Natural killer cell (primary cell): Measurements from ENCODE around the gene HLX. TPM values are rescaled to one million over a fixed set of nuclear protein-coding genes. Genes with fewer than 3 reads are reported as not detected.

Experiments used
- ATAC-seq, 3 donors: fragments of 150-1000 bp in 2 of 3; fragments of 200-7000 bp in 1 of 3; cut with Tn5 transposase; 1 replicate in 1 of 3; 2 replicates in 2 of 3; pipeline ENCODE4 v1.10.0; 2021; ENCODE audit warnings: mild to moderate bottlenecking in 2 of 3, moderate library complexity in 2 of 3
- DNase-seq, 2 donors: peaks; one replicate each; pipeline versions ENCODE4 v3.0.0 to v3.0.0-alpha.2; 2013 to 2021; ENCODE audit warnings: mixed read lengths in 1 of 2
- H3K27ac ChIP-seq: one replicate; pipeline ENCODE4 v1.5.1; 2013; ENCODE audit warnings: mild to moderate bottlenecking, low read length
- H3K27me3 ChIP-seq: one replicate; pipeline ENCODE4 v1.6.1; 2013; ENCODE audit warnings: low read length; ENCODE audit not compliant: control insufficient read depth, insufficient read depth
- H3K36me3 ChIP-seq: one replicate; pipeline ENCODE4 v1.6.1; 2013; ENCODE audit warnings: low read length; ENCODE audit not compliant: control insufficient read depth, insufficient read depth
- H3K4me1 ChIP-seq: one replicate; pipeline ENCODE4 v1.6.1; 2013; ENCODE audit warnings: low read length; ENCODE audit not compliant: control insufficient read depth, insufficient read depth
- H3K4me3 ChIP-seq: one replicate; pipeline ENCODE4 v1.5.1; 2013; ENCODE audit warnings: low read length
- H3K9me3 ChIP-seq: one replicate; pipeline ENCODE4 v1.6.1; 2013; ENCODE audit warnings: low read length; ENCODE audit not compliant: control insufficient read depth, insufficient read depth
- H3K27ac Mint-ChIP-seq, 2 donors: one replicate each; pipeline ENCODE4 v1.8.0; 2022; ENCODE audit warnings: mild to moderate bottlenecking in 2 of 2, mixed read lengths in 2 of 2, moderate library complexity in 1 of 2
- H3K27me3 Mint-ChIP-seq, 2 donors: one replicate each; pipeline ENCODE4 v1.8.0; 2022; ENCODE audit warnings: low read depth in 2 of 2, mixed read lengths in 2 of 2
- H3K36me3 Mint-ChIP-seq: one replicate; pipeline ENCODE4 v1.8.0; 2022; ENCODE audit warnings: mixed read lengths
- H3K4me1 Mint-ChIP-seq, 2 donors: one replicate each; pipeline ENCODE4 v1.8.0; 2022; ENCODE audit warnings: mixed read lengths in 2 of 2
- H3K4me3 Mint-ChIP-seq: one replicate; pipeline ENCODE4 v1.8.0; 2022; ENCODE audit warnings: mild to moderate bottlenecking, moderate library complexity, mixed read lengths
- H3K9me3 Mint-ChIP-seq, 2 donors: one replicate each; pipeline ENCODE4 v1.8.0; 2022; ENCODE audit warnings: mixed read lengths in 2 of 2
- WGBS: methylation state at CpG from one replicate; pipeline ENCODE4 v1.1.7; 2013; ENCODE audit warnings: missing lambda C conversion rate; ENCODE audit not compliant: insufficient coverage; 5-methylcytosine and 5-hydroxymethylcytosine counted together
- intact Hi-C: fragments of 100-400 bp; cut with micrococcal nuclease; formaldehyde crosslinking; loops from one replicate; pipeline ENCODE4 v1.14.2; 2022
- total RNA-seq, 4 donors: library from RNA; stranded (reverse); fragments of 120-200 nt in 1 of 4; gene quantifications; one replicate each; pipeline versions ENCODE4 v1.2.3 to v1.2.4, GENCODE V29; 2013 to 2022
- TF ChIP-seq, protein P1 (sequence below): fragments of 200-600 bp; IDR thresholded peaks from one replicate; pipeline ENCODE4 v1.8.0; 2022; ENCODE audit warnings: antibody characterized with exemption

The HLX gene
- total RNA-seq, 3 donors from 2014 or later (not counting 1 experiment from before 2014, with no cell fraction given): 0.93 to 19.3 (median 1.0) TPM

DNA sequence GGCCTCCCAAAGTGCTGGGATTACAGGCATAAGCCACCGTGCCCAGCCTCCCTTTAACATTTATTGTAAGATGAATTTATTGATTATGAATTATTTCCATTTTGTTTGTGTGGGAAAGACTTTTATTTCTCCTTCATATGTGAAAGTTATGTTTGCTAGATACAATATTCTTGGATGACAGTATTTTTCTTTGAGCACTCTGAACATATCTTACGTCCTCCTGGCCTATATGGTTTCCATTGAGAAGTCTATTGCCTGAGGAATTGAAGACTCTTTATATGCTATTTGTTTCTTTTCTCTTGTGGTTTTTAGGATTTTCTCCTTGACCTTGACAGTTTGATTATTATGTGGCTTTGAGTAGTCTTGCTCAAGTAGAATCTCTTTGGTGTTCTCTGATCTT is 26.8 kb upstream of the HLX start:
- H3K27me3 ChIP-seq: no peaks in the 10 kb centered on the region
- Mint-ChIP-seq H3K27ac (no peak overlapping the region), H3K4me3 (no peak overlapping the region), H3K9me3 (peaks cover 10 to 23% of the 10 kb centered on the region in 2 donors), H3K4me1 (no peaks in the 10 kb centered on the region), H3K36me3 (no peaks in the 10 kb centered on the region), H3K27me3 (no peaks in the 10 kb centered on the region)
- ATAC-seq (no peak), DNase-seq (no peak)
- TF ChIP-seq, protein P1, sequence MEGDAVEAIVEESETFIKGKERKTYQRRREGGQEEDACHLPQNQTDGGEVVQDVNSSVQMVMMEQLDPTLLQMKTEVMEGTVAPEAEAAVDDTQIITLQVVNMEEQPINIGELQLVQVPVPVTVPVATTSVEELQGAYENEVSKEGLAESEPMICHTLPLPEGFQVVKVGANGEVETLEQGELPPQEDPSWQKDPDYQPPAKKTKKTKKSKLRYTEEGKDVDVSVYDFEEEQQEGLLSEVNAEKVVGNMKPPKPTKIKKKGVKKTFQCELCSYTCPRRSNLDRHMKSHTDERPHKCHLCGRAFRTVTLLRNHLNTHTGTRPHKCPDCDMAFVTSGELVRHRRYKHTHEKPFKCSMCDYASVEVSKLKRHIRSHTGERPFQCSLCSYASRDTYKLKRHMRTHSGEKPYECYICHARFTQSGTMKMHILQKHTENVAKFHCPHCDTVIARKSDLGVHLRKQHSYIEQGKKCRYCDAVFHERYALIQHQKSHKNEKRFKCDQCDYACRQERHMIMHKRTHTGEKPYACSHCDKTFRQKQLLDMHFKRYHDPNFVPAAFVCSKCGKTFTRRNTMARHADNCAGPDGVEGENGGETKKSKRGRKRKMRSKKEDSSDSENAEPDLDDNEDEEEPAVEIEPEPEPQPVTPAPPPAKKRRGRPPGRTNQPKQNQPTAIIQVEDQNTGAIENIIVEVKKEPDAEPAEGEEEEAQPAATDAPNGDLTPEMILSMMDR: no peak
- no peaks in the 10 kb centered on the region for H3K4me1 ChIP-seq
- peaks cover 3% of the 10 kb centered on the region for H3K9me3 ChIP-seq
- 100% methylated on average over 1 of the region's 2 CpGs for WGBS
- intact Hi-C loops: no loop called here
- H3K27ac ChIP-seq: no peak overlapping the region
- H3K4me3 ChIP-seq: no peak overlapping the region
- no peaks in the 10 kb centered on the region for H3K36me3 ChIP-seq

DNA sequence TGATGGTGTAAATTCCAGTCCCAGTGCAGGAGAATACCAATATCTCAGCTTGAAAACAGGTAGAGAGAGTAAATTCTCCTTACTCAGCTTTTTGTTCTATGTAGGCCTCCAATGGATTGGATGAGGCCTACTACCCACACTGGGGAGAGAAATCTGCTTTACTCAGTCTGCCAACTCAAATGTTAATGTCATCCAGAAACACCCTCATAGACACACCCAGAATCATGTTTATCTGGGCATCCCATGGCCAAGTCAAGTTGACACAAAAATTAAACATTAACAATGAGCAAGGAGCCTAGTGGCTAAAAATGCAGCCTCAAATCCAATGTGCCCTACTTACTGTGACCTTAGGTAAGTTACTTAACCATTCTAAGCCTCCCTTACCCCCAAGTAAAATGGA is 6.9 kb upstream of the HLX start:
- Mint-ChIP-seq H3K27me3 (peaks cover 34 to 59% of the 10 kb centered on the region in 2 donors), H3K36me3 (no peaks in the 10 kb centered on the region), H3K9me3 (no peaks in the 10 kb centered on the region), H3K4me1 (peaks cover 0 to under 1% of the 10 kb centered on the region in 2 donors), H3K27ac (no peak overlapping the region), H3K4me3 (no peak overlapping the region)
- no peak for ATAC-seq
- Histone ChIP-seq H3K27me3 (peaks cover 8% of the 10 kb centered on the region), H3K9me3 (no peaks in the 10 kb centered on the region), H3K36me3 (no peaks in the 10 kb centered on the region), H3K4me1 (peaks cover 4% of the 10 kb centered on the region), H3K4me3 (no peak overlapping the region), H3K27ac (no peak overlapping the region)
- no peak for DNase-seq
- intact Hi-C loops: loop anchor here (10.0 kb wide), 1 partner anchor 1583 kb away; no protein-coding TSS in a partner anchor
- TF ChIP-seq, protein P1: no peak

DNA sequence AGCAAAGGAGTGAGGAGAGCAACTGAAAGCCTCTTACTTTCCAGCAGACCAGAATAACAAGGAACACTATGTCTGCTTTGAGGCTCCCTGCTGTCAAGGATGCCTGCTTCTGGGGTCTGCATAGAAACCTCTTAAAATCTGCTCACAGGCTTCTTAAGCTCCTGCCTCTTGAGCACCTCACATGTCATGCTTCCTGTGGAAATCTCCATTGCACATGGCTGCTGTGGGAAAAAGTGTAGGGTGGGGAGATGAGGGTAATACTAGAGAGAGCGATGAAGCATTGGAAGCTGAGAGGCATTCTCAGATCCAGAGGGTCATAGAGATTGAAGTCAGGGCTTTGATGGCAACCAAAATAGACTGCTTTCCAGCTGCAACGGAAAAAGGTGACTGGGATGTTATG is 6.2 kb upstream of the HLX start:
- Mint-ChIP-seq H3K36me3 (no peaks in the 10 kb centered on the region), H3K27me3 (peaks cover 38 to 62% of the 10 kb centered on the region in 2 donors), H3K4me1 (peaks cover 3 to 6% of the 10 kb centered on the region in 2 donors), H3K9me3 (no peaks in the 10 kb centered on the region), H3K4me3 (no peak overlapping the region), H3K27ac (no peak overlapping the region)
- Histone ChIP-seq H3K9me3 (no peaks in the 10 kb centered on the region), H3K27ac (no peak overlapping the region), H3K27me3 (peaks cover 10% of the 10 kb centered on the region), H3K36me3 (no peaks in the 10 kb centered on the region), H3K4me1 (peaks cover 7% of the 10 kb centered on the region), H3K4me3 (no peak overlapping the region)
- ATAC-seq (no peak), DNase-seq (no peak)
- intact Hi-C loops: loop anchor here (10.0 kb wide), 1 partner anchor 1582 kb away; no protein-coding TSS in a partner anchor
- TF ChIP-seq, protein P1: no peak
- WGBS: 67% methylated on average over 2 of the region's 2 CpGs
